NCI-H774 (cell line): ENCODE results near the gene ATG101.
A peak's percentile ranks its signal among the peaks of the same experiment; 100 is the strongest.

Experiments used
- DNase-seq: peaks from one replicate; lab custom pipeline; 2025; lab: John Stamatoyannopoulos, UW

The ATG101 gene

GRCh38 chr12:52042706-52043385, 26.9 kb upstream of the ATG101 start:
- no peak for DNase-seq

- no peak for DNase-seq
Observed at GRCh38 chr12:52043386-52044212, 26.2 kb upstream of the ATG101 start.

- DNase-seq: no peak
Observed at GRCh38 chr12:52044292-52044983, 25.3 kb upstream of the ATG101 start.

GRCh38 chr12:52045794-52046199, 24.0 kb upstream of the ATG101 start:
- DNase-seq: no peak

- DNase-seq: no peak
Observed at GRCh38 chr12:52046859-52047258, 22.9 kb upstream of the ATG101 start.

- no peak for DNase-seq
Observed at GRCh38 chr12:52049286-52049685, 20.5 kb upstream of the ATG101 start.

GRCh38 chr12:52049688-52050087, 20.1 kb upstream of the ATG101 start:
- no peak for DNase-seq

- no peak for DNase-seq
Observed at GRCh38 chr12:52050116-52050757, 19.5 kb upstream of the ATG101 start.

GRCh38 chr12:52050758-52051541, 18.8 kb upstream of the ATG101 start, which contains the start of gene NR4A1:
Gene NR4A1, plus strand, starts transcription at chr12:52051442. Its CDS starts 2,887 bp downstream, at chr12:52054329.
- DNase-seq: peak; percentile 87

GRCh38 chr12:52052468-52053186, 17.2 kb upstream of the ATG101 start:
- no peak for DNase-seq

- no peak for DNase-seq
Observed at GRCh38 chr12:52053536-52054209, 16.1 kb upstream of the ATG101 start.

GRCh38 chr12:52054231-52054832, 15.4 kb upstream of the ATG101 start:
- no peak for DNase-seq

GRCh38 chr12:52054833-52055730, 14.7 kb upstream of the ATG101 start:
- DNase-seq: no peak

GRCh38 chr12:52055731-52056711, 13.8 kb upstream of the ATG101 start:
- DNase-seq: no peak

GRCh38 chr12:52056801-52057637, 12.8 kb upstream of the ATG101 start:
- DNase-seq: no peak
